HG03060 (cell line): ENCODE measurements around the gene SGMS2.

Source experiments
- ATAC-seq: cut with Tn5 transposase; IDR thresholded peaks from one replicate; pipeline ENCODE4 v1.9.1; 2021; ENCODE audit warnings: low read depth, moderate number of reproducible peaks; ENCODE audit not compliant: unreplicated experiment

Gene SGMS2

GRCh38 chr4:107826421-107826980 is 1.8 kb downstream of the SGMS2 start:
- ATAC-seq = no peak

GRCh38 chr4:107828315-107829090 is 3.8 kb downstream of the SGMS2 start:
- no peak for ATAC-seq

GRCh38 chr4:107831140-107831539 is 6.4 kb downstream of the SGMS2 start:
- no peak for ATAC-seq

- no peak for ATAC-seq
Observed at GRCh38 chr4:107832275-107832807, 7.6 kb downstream of the SGMS2 start.

GRCh38 chr4:107834241-107834794 is 9.6 kb downstream of the SGMS2 start:
- no peak for ATAC-seq

GRCh38 chr4:107835406-107835805 is 10.7 kb downstream of the SGMS2 start:
- no peak for ATAC-seq

- ATAC-seq = no peak
Observed at GRCh38 chr4:107837317-107837716, 12.6 kb downstream of the SGMS2 start.

GRCh38 chr4:107837776-107838618 is 13.3 kb downstream of the SGMS2 start:
- no peak for ATAC-seq

GRCh38 chr4:107838861-107839565 is 14.3 kb downstream of the SGMS2 start:
- ATAC-seq = no peak

GRCh38 chr4:107843391-107843790 is 18.7 kb downstream of the SGMS2 start:
- no peak for ATAC-seq

GRCh38 chr4:107845681-107846080 is 20.9 kb downstream of the SGMS2 start:
- no peak for ATAC-seq

- ATAC-seq = no peak
Observed at GRCh38 chr4:107850438-107850837, 25.7 kb downstream of the SGMS2 start.

GRCh38 chr4:107853444-107854355 is 29.0 kb downstream of the SGMS2 start:
- no peak for ATAC-seq

GRCh38 chr4:107854356-107855022 is 29.8 kb downstream of the SGMS2 start:
- ATAC-seq = no peak

GRCh38 chr4:107855723-107856122 is 31.0 kb downstream of the SGMS2 start:
- no peak for ATAC-seq

GRCh38 chr4:107856901-107857300 is 32.2 kb downstream of the SGMS2 start:
- no peak for ATAC-seq

- ATAC-seq = no peak
Observed at GRCh38 chr4:107857741-107858140, 33.0 kb downstream of the SGMS2 start.

GRCh38 chr4:107858158-107858742 is 33.5 kb downstream of the SGMS2 start:
- ATAC-seq = no peak
